ENCODE results near the gene RPH3AL.

Gene RPH3AL

GRCh38 chr17:307741-308507 lies 44.7 kb downstream of the RPH3AL start:
- Histone ChIP-seq H3K27ac (no peak overlapping the region), H3K4me3 (no peak overlapping the region)

- H3K4me3 ChIP-seq: no peak overlapping the region
- H3K27ac ChIP-seq: no peak overlapping the region
These were observed 45.3 kb downstream of the RPH3AL start for GRCh38 chr17:307295-307691.

DNA sequence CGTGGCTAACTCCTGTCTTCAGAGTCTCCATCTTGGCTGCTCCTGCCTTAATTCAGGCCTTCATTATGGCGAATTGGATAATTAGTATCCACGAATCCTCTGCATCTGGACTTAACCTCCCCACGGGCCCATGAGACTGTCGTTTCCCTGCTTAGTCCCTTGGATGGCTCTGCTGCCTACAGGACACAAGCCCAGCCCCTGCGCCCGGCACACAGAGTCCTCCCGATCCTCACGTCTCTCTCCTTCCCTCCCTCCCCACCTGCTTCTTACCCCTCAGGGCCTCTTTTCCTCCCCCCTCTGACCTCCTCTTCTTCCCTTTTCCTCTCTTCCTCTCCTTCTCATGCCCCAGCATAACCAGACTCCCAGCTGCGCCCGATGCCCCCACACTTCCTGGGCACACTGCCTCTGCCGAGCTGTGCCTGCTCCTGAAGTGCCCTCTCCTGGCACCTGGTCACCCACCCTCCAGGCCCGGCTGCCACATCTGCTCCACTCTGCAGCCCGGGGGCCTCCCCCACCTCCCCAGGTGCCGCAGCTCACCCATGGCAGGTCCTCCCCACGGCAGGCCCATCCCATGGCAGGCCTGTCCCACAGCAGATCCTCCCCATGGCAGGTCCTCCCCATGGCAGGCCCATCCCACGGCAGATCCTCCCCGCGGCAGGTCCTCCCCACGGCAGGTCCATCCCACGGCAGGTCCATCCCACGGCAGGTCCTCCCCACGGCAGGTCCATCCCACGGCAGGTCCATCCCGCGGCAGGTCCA lies 45.9 kb downstream of the RPH3AL start:
- Histone ChIP-seq H3K4me3 (no peak overlapping the region), H3K27ac (no peak overlapping the region)

DNA sequence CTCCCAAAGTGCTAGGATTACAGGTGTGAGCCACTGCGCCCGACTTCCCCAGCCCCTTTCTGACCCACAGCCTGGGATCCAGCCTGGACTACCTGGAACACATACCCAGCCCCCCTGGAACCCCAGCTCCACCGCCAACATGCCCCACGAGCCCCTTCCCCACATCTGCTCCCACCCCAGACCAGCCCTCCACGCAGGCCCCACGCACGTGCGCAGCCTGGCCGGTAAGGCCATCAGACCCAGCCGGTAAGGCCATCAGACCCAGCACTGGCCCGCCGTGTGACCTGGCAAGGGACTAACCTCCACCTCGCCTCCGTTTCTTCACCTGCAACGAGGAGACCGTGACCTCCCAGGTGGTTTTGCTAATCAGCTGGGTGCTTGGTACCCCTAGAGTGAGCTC lies 46.5 kb downstream of the RPH3AL start:
- Histone ChIP-seq H3K27ac (no peak overlapping the region), H3K4me3 (no peak overlapping the region)

GRCh38 chr17:305090-305976 lies 47.3 kb downstream of the RPH3AL start:
- Histone ChIP-seq H3K4me3 (no peak overlapping the region), H3K27ac (no peak overlapping the region)

DNA sequence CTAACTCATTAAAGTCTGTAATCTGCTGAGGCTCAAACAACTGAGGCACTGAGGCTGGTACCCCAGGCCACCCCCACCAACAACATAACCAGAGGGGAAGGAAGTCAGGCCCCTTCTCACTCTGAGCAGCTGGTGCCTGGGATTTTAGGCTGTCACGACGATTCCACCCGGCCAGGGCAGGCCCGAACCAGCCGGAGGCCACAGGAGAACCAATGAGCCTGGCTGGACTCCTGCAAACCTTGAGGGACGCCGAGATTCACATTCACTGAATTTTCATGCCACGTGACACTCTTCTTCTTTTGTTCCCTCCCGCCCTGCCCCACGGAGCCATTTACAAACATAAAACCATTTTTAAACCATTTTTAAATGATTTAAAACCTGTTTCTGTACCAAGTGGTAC lies 48.1 kb downstream of the RPH3AL start:
- Histone ChIP-seq H3K27ac (peak overlapping the region in 2 of 21 experiments; percentile 10 to 12), H3K4me3 (no peak overlapping the region)

DNA sequence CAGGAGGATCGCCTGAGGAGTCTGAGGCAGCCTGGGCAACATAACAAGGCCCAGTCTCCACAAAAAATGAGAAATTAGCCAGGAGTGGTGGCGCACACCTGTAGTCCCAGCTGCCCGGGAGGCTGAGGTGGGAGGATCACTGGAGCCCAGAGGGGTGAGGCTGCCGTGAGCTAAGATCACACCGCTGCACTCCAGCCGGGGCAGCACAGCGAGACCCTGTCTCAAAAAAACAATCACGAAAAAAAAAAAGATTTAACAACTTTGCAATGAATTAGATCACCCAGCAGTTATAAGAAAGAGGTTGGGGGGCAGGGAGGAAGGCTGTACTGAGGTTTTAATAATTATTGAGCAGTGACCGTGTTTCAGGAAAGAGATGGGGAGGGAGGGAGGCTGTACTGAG lies 49.4 kb downstream of the RPH3AL start:
- no peak overlapping the region for H3K27ac ChIP-seq
- no peak overlapping the region for H3K4me3 ChIP-seq

DNA sequence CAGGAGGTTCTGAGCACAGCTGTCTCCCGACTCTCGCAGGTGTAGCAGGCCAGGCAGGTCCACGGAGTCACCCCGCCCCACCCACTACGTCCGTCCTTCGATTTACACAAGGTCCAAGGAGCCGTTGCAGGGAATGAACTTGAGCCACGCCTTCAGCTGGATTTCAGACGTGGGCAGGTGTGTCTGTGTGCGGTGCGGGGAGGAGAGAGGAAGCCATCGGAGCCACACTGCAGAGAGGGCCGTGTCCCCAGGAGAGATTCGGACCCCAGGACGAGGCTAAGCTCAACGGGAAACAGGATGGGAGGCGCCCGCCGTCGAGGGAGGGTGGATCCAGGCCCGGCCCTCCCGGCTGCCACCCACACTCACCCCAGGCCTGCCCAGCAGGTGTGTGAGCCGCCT lies 50.3 kb downstream of the RPH3AL start:
- Histone ChIP-seq H3K4me3 (no peak overlapping the region), H3K27ac (peak overlapping the region in 3 of 21 experiments; percentile 43 to 75 (median 68))

DNA sequence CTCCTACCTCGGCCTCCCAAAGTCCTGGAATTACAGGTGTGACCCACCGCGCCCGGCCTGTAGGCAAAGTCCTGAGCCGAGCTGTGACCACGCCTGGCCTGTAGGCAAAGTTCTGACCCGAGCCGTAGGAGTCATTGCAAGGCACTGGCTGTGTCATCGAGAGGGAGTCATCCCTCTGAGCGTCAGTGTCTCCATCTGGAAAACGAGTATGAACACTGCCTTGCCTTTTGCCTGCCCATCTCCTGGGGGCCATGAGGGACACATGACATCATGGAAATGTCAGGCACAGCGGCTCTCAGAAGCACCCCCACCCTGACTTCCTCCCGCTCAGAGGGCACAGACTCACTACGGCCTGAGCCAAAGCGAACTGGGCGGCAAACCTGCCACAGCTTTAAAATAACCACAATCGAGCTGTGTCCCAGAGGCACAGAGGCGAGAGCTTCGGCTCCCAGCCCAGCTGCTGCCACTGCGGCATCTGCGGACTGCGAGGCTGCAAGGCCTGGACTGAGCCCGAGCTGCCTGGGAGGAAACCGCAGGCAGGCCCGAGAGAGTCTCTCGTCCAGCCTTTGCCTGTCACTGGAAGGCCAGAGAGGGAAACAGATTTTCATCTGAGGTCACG lies 50.8 kb downstream of the RPH3AL start:
- Histone ChIP-seq H3K27ac (peak overlapping the region in 3 of 21 experiments; percentile 43 to 75 (median 68)), H3K4me3 (no peak overlapping the region)

GRCh38 chr17:300881-301280 lies 51.7 kb downstream of the RPH3AL start:
- no peak overlapping the region for H3K27ac ChIP-seq

DNA sequence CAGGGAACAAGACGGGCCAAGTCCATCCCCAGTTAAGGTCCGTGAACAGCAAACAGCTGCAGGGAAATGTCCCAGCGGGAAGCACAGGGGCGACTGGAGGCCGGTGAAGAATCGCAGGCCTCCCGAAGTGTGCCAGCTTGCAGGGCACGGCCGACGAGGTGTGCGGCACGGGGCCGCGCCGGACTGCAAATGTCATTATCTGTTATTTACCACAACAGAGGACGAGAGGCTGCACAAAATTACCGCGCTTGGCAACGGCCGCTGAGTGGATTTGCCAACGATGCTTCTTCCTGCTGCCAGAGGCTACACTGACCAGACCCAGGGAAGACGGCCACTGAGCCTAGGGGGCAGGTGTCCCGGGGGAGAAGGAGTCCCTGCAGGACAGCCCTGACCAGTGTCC lies 53.1 kb downstream of the RPH3AL start:
- H3K27ac ChIP-seq: no peak overlapping the region

More at GRCh38 chr17:300881-301280, 51.7 kb downstream of the RPH3AL start:
- no peak overlapping the region for H3K4me3 ChIP-seq

GRCh38 chr17:298791-299450 lies 53.7 kb downstream of the RPH3AL start:
- Histone ChIP-seq H3K27ac (no peak overlapping the region), H3K4me3 (no peak overlapping the region)

More for the DNA sequence above, 53.1 kb downstream of the RPH3AL start:
- H3K4me3 ChIP-seq: no peak overlapping the region

GRCh38 chr17:297758-298157 lies 54.8 kb downstream of the RPH3AL start:
- H3K27ac ChIP-seq: no peak overlapping the region

DNA sequence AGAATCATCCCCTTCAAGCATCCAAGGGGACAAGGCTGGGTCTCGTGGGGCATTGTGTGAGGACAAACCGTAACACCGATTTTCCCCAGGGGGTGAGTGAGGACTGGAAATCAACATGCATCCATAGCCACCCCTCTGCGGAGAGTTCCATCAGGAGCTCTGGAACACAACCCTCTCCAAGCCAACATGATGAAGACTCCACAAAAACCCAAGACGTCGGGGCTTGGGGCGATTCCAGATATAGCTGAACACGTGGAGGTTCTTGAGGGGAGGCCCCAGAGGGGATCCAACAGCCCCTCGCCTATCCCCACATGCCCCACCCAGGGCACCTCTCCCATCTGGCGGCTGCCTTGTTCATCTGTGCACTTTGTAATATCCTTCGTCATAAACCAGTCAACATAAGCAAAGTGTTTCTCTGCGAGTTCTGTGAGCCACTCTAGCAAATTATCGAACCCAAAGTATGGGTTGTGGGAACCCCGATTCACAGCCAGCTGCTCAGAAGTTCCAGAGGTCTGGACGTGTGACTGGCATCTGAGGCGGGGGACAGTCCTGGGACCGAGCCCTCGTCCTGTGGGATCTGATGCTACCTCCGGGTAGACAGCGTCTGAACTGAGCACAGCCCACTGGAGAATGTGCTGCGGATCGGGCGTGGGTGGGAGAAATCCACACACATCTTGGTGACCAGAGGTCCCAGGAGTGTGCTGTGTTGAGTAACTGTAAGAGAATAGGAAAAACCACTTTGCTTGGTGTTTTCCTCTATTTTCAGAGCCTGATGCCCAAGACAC lies 55.5 kb downstream of the RPH3AL start:
- Histone ChIP-seq H3K4me3 (no peak overlapping the region), H3K27ac (no peak overlapping the region)

More at GRCh38 chr17:297758-298157, 54.8 kb downstream of the RPH3AL start:
- H3K4me3 ChIP-seq: no peak overlapping the region

DNA sequence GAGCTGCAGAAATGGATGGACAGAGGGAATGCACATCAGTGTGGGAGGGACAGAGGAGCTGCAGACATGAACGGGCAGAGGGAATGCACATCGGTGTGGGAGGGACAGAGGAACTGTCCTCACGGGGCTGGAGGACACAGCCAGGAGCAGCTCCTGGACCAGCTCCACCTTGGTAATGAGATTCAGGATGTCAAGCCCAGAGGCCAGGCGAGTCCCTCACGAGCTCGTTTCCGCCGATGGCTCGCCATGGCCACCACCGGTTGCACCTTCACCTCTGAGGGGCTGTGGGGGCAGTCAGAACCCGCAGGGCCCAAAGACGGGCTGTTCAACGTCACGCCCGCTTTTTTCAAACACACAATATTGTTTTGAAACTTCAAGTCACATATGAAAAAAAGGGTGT lies 56.2 kb downstream of the RPH3AL start:
- Histone ChIP-seq H3K27ac (no peak overlapping the region), H3K4me3 (no peak overlapping the region)

DNA sequence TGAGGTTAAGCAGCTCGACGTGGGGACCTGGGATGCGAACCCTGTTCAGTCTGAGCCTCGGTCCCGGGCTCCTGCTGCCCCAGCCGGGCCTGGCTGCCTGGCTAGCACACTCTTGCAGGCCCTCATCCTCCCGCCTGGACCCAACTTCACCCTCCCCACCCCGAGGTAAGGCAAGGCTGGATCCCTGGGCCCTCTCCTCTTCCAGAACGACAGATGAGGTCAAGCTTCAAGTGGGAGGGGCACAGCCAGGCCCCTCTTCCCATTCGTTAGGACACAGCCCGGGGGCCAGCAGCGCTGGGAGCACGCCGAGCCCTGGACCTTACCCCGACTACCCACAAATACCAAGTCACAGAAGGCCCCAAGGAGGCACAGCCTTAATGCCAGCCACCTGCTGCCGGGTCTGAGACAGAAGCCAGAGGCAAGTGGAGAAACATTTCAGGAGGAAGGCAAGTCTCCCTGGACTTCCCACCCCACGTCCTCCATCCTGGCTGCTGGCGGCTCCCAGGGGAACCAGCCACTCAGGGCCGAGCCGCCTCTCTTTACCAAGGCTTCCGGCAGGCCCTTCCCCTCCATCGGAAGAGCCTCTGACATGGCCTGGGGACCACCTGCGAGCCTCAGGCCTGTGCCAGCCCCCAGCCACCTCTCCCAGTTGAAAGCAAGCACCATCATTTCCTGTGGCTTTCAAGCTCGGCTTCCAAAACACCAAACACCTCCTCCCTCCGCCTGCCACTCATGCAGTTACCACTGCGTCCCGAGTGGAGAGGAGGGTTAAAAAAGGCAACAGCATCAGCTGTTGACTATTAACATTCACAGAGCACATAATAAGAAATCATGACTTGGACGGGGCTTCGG lies 59.9 kb downstream of the RPH3AL start:
- Histone ChIP-seq H3K4me3 (no peak overlapping the region), H3K27ac (no peak overlapping the region)

DNA sequence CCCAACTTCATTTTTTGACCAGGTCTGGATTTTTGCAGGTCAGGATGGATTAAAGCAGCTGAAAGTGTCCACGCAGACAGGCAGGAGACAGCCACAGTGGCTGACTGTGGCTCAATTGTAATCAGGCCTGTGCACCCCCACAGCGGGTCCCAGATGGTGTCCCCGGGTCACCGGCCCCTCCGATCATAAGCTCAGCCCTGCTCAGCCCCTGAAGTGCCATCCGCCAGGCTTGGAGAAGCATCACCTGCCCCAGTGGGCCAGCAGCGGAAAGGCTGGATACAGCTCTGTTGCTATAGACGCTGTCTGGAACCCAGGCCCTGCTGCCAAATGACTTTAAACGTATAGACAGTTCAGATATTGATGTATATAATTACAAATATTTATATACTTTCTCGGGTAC lies 60.6 kb downstream of the RPH3AL start:
- no peak overlapping the region for H3K27ac ChIP-seq

DNA sequence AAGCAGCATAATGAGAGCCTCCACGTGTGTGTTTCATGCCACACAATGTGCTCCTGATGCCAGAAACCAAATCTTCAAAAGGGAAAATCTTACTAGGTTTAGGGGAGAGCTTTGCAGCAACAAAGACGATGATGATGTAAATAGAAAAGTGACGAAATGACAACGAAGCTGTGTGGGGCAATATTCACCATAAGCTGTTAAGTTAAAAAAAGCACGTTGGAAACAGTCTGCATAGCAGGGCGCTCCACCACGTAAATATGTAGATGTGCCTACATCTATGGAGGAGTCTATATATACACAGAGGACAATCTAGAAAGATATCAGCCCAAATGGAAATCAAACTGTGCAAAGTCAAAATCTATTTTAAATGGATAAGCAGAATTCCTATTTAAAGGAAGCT lies 61.0 kb downstream of the RPH3AL start:
- Histone ChIP-seq H3K27ac (no peak overlapping the region), H3K4me3 (no peak overlapping the region)

More for the DNA sequence above, 60.6 kb downstream of the RPH3AL start:
- H3K4me3 ChIP-seq: no peak overlapping the region
